Frontal cortex (tissue), 4 donors: ENCODE results near the gene CXorf38. TPM values are rescaled to one million over a fixed set of nuclear protein-coding genes. Genes with fewer than 3 reads are reported as not detected.

Experiments used
- DNase-seq, 2 donors: peaks; one replicate each; pipeline ENCODE4 v3.0.0; 2012; ENCODE audit warnings: low spot score in 2 of 2
- FAIRE-seq: peaks from 2 replicates; lab custom pipeline; 2012; peaks lifted over from hg19 to GRCh38; lab: Jason Lieb, UNC
- total RNA-seq: library from RNA; depleted of rRNA; stranded (reverse); fragments of >200 nt; gene quantifications from one replicate; pipeline ENCODE4 v1.2.3, GENCODE V29; 2014
- donor health status: control.
- donor health status: control.
- donor health status: control.

Gene CXorf38, protein sequence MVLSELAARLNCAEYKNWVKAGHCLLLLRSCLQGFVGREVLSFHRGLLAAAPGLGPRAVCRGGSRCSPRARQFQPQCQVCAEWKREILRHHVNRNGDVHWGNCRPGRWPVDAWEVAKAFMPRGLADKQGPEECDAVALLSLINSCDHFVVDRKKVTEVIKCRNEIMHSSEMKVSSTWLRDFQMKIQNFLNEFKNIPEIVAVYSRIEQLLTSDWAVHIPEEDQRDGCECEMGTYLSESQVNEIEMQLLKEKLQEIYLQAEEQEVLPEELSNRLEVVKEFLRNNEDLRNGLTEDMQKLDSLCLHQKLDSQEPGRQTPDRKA
- total RNA-seq = 7.3 TPM

DNA sequence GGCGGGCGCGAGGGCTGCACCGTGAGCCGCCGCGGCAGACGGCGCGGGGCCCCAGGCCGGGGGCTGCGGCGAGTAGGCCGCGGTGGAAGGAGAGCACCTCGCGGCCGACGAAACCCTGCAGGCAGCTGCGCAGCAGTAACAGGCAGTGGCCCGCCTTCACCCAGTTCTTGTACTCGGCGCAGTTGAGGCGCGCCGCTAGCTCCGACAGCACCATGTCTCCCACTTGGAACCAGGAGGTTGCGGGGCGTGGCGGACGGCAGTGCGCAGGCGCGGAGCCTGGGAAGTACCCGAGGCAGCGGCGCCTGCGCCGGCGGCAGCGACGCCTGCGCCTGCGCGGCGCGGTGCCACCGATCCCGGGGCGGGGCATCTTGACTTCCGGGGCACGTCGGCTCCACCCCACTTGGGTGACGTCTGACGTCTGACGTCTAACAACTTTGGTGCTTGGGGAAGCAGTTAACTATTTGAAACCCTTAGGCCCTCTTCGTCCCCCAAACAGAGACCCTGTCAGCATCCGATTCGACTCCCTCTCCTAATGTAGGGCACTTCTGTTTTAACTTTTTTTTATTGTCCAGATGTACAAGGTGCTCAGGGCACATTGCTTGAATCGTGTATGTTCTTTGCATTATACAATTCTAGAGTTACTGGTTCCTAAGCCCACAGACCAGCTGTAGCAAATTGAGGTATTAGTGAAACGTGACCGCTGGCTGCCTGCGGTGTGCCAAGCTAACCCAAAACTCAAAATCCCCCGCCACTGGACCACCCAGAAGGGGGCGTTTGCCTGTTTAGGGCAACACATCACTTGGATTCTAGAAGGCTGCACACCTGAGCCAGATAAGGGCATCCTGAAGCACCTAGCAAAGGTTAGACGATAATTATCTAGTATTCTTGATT, at the start of gene CXorf38:
Gene CXorf38 (minus strand): TSS at position 255 of the 891 bp plus-strand sequence. CDS start 41 bp downstream, at position 214.
- FAIRE-seq (no peak), DNase-seq (peak; percentile 72 to 91)

DNA sequence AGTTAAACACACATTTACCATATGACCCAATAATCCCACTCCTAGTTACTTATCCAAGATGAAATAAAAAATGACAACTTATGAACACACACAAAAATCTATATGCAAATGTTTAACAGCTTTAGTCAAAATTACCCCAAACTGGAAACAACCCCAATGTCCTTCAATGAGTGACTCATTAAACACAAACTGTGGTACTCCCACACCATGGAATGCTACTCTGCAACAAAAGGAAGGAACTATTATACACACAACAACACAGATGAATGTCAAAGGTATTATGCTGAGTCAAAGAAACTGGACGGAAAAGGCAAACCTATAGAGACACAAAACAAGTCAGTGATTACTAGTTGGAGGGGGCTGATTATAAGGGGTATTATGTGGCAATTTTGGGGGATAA, 47.4 kb upstream of the CXorf38 start:
- DNase-seq (no peak), FAIRE-seq (no peak)

DNA sequence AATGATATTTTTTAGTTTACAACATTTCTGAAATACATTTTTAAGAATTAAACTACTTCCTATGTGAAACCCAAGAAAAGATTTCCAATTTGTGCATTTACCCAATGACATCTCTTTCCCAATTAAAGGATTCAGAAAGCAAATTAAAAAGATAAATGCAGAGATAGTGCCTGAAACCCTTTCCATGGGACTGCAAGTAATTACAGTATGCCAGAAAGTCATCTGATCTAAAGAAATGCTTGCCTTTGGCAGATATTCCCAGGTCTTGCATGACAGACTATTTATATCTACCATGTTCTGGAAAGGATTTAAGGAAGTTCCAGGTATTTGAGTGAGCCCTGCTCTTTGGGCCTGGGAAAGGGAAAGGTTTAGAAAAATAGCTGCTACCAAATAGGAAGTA, 41.6 kb upstream of the CXorf38 start:
- DNase-seq (no peak), FAIRE-seq (no peak)

DNA sequence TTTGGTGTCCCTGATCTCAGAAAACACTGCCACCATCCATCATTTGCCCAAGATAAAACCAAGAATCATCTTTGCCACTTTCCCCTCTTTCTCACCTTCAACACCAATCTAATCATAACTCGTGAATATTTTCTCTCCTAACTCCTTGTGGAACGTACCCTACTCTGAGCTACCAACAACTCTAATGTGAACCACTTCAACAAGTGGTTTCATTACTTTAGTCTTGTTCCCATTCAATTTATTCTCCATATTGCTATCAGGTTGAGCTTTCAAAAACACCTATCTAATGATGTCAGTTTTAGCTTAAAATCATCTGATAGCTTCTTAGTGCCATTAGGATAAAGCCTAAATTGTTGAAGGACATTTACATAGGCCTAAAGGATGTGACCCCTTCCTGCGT, 39.8 kb upstream of the CXorf38 start:
- DNase-seq = no peak

DNA sequence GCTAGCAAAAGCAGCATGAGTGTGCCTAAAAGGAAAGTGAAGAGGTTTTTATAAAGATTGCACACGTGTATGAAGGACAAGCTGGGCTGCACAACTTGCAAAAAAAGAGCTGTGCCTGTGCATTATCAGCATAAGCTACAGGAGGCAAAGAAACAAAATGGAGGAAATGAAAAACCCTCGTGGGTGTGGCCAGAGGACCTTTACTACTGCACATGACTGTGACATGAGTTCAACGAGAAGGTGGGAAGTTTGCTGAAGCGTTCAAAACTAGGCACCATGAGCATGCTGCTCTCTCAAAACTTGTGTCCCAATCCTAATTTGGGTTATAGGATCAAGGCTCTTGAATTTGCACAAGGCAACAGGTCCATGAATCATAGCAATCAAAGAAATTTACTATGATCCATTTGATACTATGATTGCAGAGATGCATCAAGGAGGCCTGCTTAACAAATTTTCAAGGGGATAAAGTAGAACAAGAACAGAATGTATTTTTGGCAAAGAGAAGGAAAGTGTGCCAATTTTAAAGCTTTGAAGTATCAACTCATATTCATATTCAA, 38.1 kb upstream of the CXorf38 start:
- FAIRE-seq = no peak
- no peak for DNase-seq

More for the DNA sequence above, 39.8 kb upstream of the CXorf38 start:
- FAIRE-seq = no peak

DNA sequence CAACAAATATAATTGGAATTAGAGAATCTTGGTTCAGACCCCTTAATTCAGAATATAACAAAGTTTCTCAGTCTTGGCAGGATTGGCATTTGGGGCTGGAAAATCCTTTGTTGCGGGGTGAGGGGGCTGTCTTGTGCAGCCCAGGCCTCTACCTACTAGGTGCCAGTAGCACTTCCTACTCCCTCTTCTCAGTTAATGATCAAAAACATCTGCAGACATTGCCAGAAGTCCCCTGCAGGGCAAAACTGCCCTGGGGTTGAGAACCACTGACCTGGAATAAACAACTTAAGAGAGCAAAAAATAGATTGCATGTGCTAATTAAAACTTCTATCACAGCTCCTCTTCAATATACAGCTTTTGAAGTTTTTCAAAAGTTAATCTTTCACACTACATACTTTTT, 36.7 kb upstream of the CXorf38 start:
- FAIRE-seq (no peak), DNase-seq (no peak)

DNA sequence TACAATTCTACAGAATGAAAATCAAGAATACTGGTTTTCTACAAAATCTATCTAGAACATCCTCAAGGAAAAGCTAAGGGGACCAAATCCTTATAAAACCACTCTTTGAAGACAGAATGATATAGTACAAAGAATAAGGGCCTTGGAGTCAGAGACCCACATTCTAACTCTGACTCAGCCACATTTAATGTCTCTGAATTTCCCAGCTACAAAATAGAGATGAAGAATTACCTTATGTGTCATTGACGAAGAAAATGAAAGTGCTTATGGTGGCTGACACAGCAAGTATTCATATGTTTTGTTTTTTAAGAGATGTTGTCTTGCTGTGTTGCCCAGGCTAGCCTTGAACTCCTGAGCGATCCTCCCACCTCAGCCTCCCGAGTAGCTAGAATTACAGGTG, 35.9 kb upstream of the CXorf38 start:
- FAIRE-seq = no peak
- DNase-seq = no peak

DNA sequence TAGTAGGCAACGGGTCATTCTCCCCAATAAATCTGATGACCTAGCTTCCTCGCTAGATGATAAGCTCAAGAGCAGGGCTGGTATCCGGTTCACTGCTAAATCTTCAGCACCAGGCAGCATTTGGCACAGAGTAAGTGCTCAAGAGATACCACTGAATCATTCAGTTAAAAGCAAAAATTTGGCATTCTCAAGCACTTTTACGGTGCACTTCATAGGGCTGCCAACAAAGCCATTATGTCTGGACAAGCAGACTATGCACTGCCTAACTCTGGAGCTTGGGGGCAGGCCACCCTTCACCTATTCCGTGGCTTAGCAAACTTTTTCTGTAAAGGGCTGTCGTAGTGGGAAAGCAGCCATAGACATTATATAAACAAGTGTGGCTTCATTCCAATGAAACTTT, 23.8 kb upstream of the CXorf38 start:
- no peak for DNase-seq
- no peak for FAIRE-seq

DNA sequence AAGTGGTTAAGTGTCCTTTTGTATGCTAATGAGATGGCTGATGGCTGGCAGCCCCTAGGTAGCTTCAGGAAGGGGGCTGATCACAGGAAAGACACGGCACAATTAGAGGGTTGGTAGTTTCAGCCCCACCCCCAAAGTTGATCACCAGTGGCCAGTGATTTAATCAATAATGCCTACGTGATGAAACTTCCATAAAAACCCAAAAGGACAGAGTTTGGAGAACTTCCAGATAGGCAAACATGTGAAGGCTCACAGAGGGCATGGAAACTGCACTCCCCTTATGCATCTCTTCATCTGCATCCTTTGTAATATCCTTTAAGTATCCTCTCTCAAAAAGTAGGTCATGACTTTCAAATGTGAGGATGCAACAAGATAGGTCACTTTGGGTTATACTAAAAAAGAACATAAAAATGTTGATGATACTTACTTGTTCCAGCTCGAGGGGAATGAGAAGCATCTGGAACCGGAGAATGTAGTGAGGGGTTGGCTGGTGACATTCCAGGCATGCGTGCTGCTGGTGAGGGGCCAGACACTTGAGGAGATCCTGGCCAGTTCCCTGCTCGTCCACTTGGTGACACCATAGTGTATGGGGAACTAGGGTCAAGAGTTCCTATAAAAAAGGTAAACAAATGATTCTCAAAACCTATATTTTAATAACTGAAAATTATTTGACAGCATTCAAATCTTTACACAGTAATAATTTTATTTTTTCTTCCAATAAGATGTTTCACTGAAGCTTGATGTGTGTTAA, 16.7 kb upstream of the CXorf38 start:
- DNase-seq (no peak), FAIRE-seq (no peak)

DNA sequence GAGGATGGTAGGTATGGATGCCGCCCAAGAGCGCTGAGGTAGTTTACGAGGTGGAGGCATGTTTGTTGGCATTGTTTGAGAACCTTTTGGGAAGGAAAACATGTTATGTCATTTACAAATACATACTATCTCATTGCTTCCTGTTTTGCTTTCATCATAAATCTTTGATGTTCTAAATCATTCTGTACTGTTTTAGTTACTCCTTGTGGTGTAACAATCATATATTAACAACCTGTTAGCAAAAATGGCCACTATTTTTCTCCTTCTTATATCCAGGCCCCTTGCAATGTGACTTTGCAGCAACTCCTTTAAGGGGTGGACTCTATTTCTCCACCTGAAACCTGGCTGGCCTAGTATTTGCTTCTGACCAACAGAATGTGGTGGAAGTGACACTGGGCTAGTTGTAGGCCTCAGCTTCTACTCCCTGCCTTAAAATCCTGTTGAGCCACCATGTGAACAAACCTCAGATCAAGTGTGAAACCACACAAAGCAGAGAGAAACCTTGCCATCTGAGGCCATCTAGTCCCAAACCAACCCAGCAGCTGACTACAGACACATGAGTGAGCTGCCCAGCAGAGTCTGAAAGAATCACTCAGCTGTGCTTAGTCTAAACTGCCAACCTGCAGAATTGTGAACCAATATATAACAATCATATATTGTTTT, 15.8 kb upstream of the CXorf38 start:
- no peak for DNase-seq
- FAIRE-seq = no peak

DNA sequence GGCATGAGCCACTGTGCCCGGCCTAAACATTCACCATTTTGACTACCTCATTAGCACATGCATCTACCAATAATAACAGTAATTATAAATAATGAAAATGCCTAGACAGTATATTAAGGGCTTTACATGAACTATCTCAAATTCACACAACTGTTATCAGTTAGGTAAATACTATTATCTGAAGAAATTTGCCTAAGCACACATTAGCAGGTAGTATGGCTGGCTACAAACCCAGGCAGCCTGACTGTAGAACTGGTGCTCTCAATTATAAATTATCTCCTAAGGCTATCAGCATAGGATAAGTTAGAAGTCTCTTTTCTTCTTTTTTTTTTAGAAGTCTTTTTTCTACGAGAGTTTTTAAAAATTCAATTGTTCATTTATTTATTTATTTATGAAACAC, 14.1 kb upstream of the CXorf38 start:
- no peak for FAIRE-seq
- DNase-seq = no peak

DNA sequence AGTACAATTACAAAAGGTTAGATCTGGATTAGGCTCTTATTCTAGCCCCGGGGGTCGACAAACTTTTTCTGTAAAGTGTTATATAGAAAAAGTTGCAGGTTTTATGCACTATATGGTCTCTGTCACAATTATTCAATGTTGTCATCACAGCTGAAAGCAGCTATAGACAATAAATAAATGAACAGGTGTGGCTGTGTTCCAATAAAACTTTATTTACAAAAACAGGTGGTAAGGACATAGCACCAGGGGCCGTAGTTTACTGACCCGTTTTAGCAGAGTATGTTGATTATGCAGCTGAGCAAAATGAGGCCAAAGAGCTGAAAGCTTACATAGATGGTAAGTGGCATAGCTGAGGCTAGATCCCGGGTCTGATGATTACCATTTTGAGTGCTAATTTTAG, 13.0 kb upstream of the CXorf38 start:
- FAIRE-seq = no peak
- no peak for DNase-seq

DNA sequence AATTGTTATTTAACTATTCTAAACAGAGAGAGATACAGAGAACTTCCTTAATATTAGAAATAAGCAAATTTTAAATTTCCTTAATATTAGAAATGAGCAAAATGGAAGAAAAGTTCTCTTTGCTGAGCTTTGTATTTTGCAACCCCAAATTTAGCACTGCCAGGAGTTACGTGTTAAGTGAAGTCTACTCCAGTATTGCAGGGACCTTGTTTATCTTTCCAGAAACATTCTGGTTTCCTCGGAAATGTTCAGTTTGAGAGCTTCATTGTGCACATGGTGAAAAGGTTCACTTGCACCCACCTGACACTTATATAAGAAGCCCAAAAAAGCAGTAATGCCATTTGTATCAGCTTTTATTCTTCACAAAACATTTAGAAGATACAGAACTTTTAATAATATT, 6.2 kb upstream of the CXorf38 start:
- FAIRE-seq (no peak), DNase-seq (no peak)

DNA sequence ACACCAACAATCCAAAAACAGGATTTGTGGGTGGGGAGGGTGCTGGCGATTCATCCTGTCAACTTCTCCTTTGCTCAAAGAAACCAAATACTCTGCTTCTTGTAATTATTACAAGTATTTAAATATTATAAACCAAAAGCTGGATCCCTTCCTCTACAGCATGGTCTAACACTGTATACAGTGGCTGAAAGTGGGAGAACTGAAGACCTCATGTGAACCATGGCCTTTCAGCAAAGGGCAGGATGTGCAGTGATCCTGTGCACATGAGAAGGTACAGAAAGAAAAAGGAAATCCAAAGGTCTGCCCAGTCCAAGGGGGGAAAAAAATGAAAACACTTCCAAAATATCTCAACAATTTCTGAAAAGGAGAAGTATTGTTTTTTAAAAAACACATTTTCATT, 5.3 kb upstream of the CXorf38 start:
- FAIRE-seq = no peak
- DNase-seq = no peak

DNA sequence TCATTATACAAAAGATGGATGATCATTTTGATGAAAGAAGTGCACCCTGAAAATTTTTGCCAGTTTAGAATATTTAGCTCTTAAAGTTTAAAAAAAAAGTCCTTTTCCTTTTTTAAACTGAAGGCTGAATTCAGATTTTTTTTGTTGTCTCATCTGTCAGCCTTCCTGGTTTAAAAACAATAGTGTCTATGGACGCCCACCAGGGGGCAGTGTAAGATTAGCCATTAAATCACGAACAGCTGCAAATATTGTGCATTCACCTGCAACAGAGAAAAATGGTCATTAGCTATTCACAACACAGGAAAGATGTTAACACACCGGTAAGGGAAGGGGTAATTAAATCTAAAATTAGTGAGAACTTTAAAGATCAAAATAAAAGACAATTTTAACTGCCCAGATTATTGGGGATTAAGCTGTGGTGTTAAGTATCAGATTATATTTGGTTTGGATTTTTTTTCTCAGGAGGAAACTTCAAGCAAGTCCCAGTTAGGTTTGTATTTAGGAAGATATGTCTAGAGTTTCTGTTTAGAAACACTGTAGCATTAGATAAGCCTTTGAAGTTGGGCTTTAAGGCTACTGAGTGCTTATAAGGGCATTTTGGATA, 4.4 kb upstream of the CXorf38 start:
- DNase-seq (peak in 1 of 2 donors; percentile 29), FAIRE-seq (peak; percentile 91)

DNA sequence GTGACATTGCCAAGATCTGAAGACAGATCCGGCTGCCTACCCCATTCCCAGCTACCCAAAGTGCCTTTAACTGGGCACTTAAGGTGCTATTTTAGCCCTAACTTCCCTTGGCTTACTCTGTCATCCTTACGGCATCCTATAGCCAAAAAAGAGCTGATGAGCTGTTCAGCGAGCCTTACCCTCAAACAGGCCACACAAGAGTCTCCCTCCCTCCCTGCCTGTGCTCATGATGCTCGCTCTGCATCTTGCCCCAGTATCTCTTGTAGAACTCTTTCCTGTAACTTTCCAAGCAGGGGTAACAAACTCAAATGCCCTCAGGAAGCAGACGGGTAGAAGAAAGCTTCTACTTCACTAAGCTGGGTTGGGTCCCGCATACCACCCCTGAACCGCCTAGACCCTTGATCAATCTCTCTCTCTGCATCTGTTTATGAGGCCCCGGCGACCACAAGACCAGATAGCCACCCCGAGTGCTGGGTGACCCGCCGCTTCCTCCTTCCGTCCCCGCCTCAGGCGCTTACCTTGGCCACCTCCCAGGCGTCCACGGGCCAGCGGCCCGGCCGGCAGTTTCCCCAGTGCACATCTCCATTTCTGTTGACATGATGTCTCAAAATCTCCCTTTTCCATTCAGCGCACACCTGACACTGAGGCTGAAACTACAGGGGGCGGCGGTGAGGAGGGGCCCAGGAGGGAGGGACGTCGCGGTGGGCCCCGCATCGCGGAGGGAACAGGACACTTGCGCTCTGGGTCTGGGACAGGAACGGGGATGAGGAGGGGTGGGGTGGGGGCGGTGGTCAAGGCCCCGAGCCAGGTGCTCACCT, 663 bp downstream of the CXorf38 start:
- FAIRE-seq = no peak

DNA sequence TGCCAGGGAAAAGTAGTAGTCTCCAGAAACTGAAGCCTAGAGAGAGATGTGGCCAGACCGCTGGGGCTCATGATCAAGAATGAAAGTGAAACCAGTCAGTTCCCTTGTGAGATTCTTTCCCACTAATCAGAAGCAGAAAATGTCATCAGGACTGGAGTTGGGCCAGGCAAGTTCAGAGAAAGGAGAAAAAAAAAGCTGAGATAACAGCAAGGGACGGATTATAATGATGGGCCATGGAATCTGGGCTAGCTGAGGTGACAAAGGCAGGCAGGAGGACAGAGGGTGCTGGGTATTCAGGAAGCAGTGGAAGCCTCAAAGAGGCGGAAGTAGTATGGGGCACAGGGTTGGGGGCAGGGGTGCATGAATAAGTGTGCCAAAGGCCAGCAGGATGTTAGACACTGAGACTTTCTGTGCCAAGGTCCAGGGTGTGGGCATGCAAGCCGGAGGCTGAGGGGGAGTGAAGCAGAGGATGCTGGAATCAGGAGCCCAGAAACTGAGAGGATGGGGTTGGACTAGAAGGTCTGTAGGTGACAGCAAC, 2.5 kb downstream of the CXorf38 start:
- DNase-seq = peak in 1 of 2 donors; percentile 25
- no peak for FAIRE-seq

More for the DNA sequence above, 663 bp downstream of the CXorf38 start:
- DNase-seq = peak; percentile 18 to 36

DNA sequence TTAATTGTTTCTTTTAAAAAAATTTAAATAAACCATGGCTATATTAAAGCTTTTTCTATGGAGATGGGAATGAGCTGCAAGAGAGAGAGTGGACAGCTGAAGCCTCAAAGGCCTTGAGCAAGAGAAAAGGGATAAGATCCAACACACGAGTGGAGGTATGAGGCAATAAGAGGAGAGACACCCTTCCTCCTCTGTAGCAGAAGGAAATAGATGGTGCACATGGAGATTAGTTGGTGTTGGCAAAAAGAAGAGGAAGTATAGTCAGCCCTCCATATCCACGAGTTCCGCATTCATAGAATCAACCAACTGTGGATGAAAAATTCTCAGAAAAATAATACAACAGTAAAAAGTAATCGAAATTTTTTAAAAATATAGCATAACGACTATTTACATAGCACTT, 3.2 kb downstream of the CXorf38 start:
- FAIRE-seq = no peak
- no peak for DNase-seq
